ENCODE data around the gene MAL.
A peak's percentile ranks its signal among the peaks of the same experiment; 100 is the strongest.

Gene MAL

GRCh38 chr2:95063086-95063958 lies 37.8 kb downstream of the MAL start:
- Mint-ChIP-seq H3K36me3 (ENCODE audit: insufficient read depth) (peaks cover 2% of the 10 kb centered on the region), H3K4me1 (ENCODE audit: low read depth in 2 of 2) (peaks cover 6 to 11% of the 10 kb centered on the region in 2 donors), H3K9me3 (no peaks in the 10 kb centered on the region), H3K27ac (peak overlapping the region in 1 of 2 donors; percentile 2), H3K4me3 (no peak overlapping the region), H3K27me3 (peaks cover 10 to 46% of the 10 kb centered on the region in 2 donors)
- ATAC-seq (replicated peaks) = no peak
- DNase-seq = no peak

GRCh38 chr2:95068256-95068655 lies 42.7 kb downstream of the MAL start:
- peaks cover 16 to 19% of the 10 kb centered on the region in 2 donors for H3K27me3 Mint-ChIP-seq
- no peak overlapping the region for H3K4me3 Mint-ChIP-seq
- H3K4me1 Mint-ChIP-seq (ENCODE audit: low read depth in 2 of 2) = peaks cover 0 to 2% of the 10 kb centered on the region in 2 donors
- H3K36me3 Mint-ChIP-seq (ENCODE audit: insufficient read depth) = no peaks in the 10 kb centered on the region
- H3K27ac Mint-ChIP-seq = no peak overlapping the region
- no peaks in the 10 kb centered on the region for H3K9me3 Mint-ChIP-seq
- DNase-seq = no peak
- ATAC-seq (replicated peaks) = no peak

GRCh38 chr2:95069465-95069864 lies 44.0 kb downstream of the MAL start:
- Mint-ChIP-seq H3K4me1 (ENCODE audit: low read depth in 2 of 2) (no peaks in the 10 kb centered on the region), H3K4me3 (no peak overlapping the region), H3K27me3 (peaks cover 14 to 20% of the 10 kb centered on the region in 2 donors), H3K9me3 (no peaks in the 10 kb centered on the region), H3K27ac (no peak overlapping the region), H3K36me3 (ENCODE audit: insufficient read depth) (no peaks in the 10 kb centered on the region)
- DNase-seq = no peak
- ATAC-seq (replicated peaks) = no peak

- DNase-seq (no peak), ATAC-seq (replicated peaks) (no peak)
- peaks cover 20 to 29% of the 10 kb centered on the region in 2 donors for H3K27me3 Mint-ChIP-seq
- H3K36me3 Mint-ChIP-seq (ENCODE audit: insufficient read depth) = peaks cover 3% of the 10 kb centered on the region
- no peak overlapping the region for H3K27ac Mint-ChIP-seq
- H3K9me3 Mint-ChIP-seq = no peaks in the 10 kb centered on the region
- H3K4me3 Mint-ChIP-seq = no peak overlapping the region
- peaks cover 4 to 9% of the 10 kb centered on the region in 2 donors for H3K4me1 Mint-ChIP-seq (ENCODE audit: low read depth in 2 of 2)
Measured at GRCh38 chr2:95071856-95072255, 46.3 kb downstream of the MAL start.

- H3K27ac Mint-ChIP-seq = no peak overlapping the region
Measured at GRCh38 chr2:95072424-95072823, 46.9 kb downstream of the MAL start.

GRCh38 chr2:95073856-95074662 lies 48.6 kb downstream of the MAL start:
- peaks cover 16 to 38% of the 10 kb centered on the region in 2 donors for H3K27me3 Mint-ChIP-seq
- H3K36me3 Mint-ChIP-seq (ENCODE audit: insufficient read depth) = peaks cover 3% of the 10 kb centered on the region
- ATAC-seq (replicated peaks) = no peak
- H3K9me3 Mint-ChIP-seq = no peaks in the 10 kb centered on the region
- H3K27ac Mint-ChIP-seq = peak overlapping the region in 1 of 2 donors; percentile 41
- peaks cover 7 to 12% of the 10 kb centered on the region in 2 donors for H3K4me1 Mint-ChIP-seq (ENCODE audit: low read depth in 2 of 2)
- no peak for DNase-seq
- peak overlapping the region in 1 of 2 donors; percentile 54 for H3K4me3 Mint-ChIP-seq

More at GRCh38 chr2:95072424-95072823, 46.9 kb downstream of the MAL start:
- peaks cover 3% of the 10 kb centered on the region for H3K36me3 Mint-ChIP-seq (ENCODE audit: insufficient read depth)
- H3K27me3 Mint-ChIP-seq = peaks cover 20 to 29% of the 10 kb centered on the region in 2 donors
- H3K4me1 Mint-ChIP-seq (ENCODE audit: low read depth in 2 of 2) = peaks cover 6 to 9% of the 10 kb centered on the region in 2 donors
- ATAC-seq (replicated peaks) = no peak
- H3K4me3 Mint-ChIP-seq = no peak overlapping the region
- no peaks in the 10 kb centered on the region for H3K9me3 Mint-ChIP-seq
- no peak for DNase-seq

- Mint-ChIP-seq H3K27ac (peak overlapping the region in 1 of 2 donors; percentile 41), H3K9me3 (no peaks in the 10 kb centered on the region), H3K4me3 (peak overlapping the region in 1 of 2 donors; percentile 54), H3K4me1 (ENCODE audit: low read depth in 2 of 2) (peaks cover 7 to 12% of the 10 kb centered on the region in 2 donors), H3K36me3 (ENCODE audit: insufficient read depth) (peaks cover 3% of the 10 kb centered on the region), H3K27me3 (peaks cover 16 to 38% of the 10 kb centered on the region in 2 donors)
- peak; percentile 29 for ATAC-seq (replicated peaks)
- no peak for DNase-seq
Measured at GRCh38 chr2:95074663-95075439, 49.3 kb downstream of the MAL start.

- no peak overlapping the region for H3K27ac Mint-ChIP-seq
- ATAC-seq (replicated peaks) (no peak), DNase-seq (no peak)
- H3K27me3 Mint-ChIP-seq = peaks cover 16 to 38% of the 10 kb centered on the region in 2 donors
- H3K9me3 Mint-ChIP-seq = no peaks in the 10 kb centered on the region
- peaks cover 7 to 12% of the 10 kb centered on the region in 2 donors for H3K4me1 Mint-ChIP-seq (ENCODE audit: low read depth in 2 of 2)
- H3K36me3 Mint-ChIP-seq (ENCODE audit: insufficient read depth) = peaks cover 3% of the 10 kb centered on the region
- H3K4me3 Mint-ChIP-seq = no peak overlapping the region
Measured at GRCh38 chr2:95075440-95076132, 50.1 kb downstream of the MAL start.

GRCh38 chr2:95076705-95077529 lies 51.4 kb downstream of the MAL start:
- H3K4me3 Mint-ChIP-seq = peak overlapping the region; percentile 71
- DNase-seq (peak; percentile 69 to 80 (median 70)), ATAC-seq (replicated peaks) (peak; percentile 88)
- H3K9me3 Mint-ChIP-seq = no peaks in the 10 kb centered on the region
- peaks cover 7 to 12% of the 10 kb centered on the region in 2 donors for H3K4me1 Mint-ChIP-seq (ENCODE audit: low read depth in 2 of 2)
- peaks cover 10 to 36% of the 10 kb centered on the region in 2 donors for H3K27me3 Mint-ChIP-seq
- H3K36me3 Mint-ChIP-seq (ENCODE audit: insufficient read depth) = peaks cover 3% of the 10 kb centered on the region
- peak overlapping the region in 1 of 2 donors; percentile 32 for H3K27ac Mint-ChIP-seq

- ATAC-seq (replicated peaks) = no peak
- no peaks in the 10 kb centered on the region for H3K9me3 Mint-ChIP-seq
Measured at GRCh38 chr2:95077530-95077825, 52.0 kb downstream of the MAL start.

GRCh38 chr2:95077861-95078603 lies 52.5 kb downstream of the MAL start:
- H3K27ac Mint-ChIP-seq = no peak overlapping the region
- peaks cover 3 to 31% of the 10 kb centered on the region in 2 donors for H3K27me3 Mint-ChIP-seq
- H3K36me3 Mint-ChIP-seq (ENCODE audit: insufficient read depth) = peaks cover 3% of the 10 kb centered on the region
- peak overlapping the region; percentile 71 for H3K4me3 Mint-ChIP-seq
- no peak for DNase-seq
- H3K4me1 Mint-ChIP-seq (ENCODE audit: low read depth in 2 of 2) = peaks cover 7 to 12% of the 10 kb centered on the region in 2 donors
- H3K9me3 Mint-ChIP-seq = no peaks in the 10 kb centered on the region
- no peak for ATAC-seq (replicated peaks)

More at GRCh38 chr2:95077530-95077825, 52.0 kb downstream of the MAL start:
- peaks cover 3% of the 10 kb centered on the region for H3K36me3 Mint-ChIP-seq (ENCODE audit: insufficient read depth)
- H3K27me3 Mint-ChIP-seq = peaks cover 5 to 31% of the 10 kb centered on the region in 2 donors
- peaks cover 7 to 12% of the 10 kb centered on the region in 2 donors for H3K4me1 Mint-ChIP-seq (ENCODE audit: low read depth in 2 of 2)
- peak overlapping the region in 1 of 2 donors; percentile 32 for H3K27ac Mint-ChIP-seq
- H3K4me3 Mint-ChIP-seq = peak overlapping the region; percentile 71
- DNase-seq = no peak
